Measurements from ENCODE around the gene YAF2. TPM values are rescaled to one million over a fixed set of nuclear protein-coding genes. Genes with fewer than 3 reads are reported as not detected.
A peak's percentile ranks its signal among the peaks of the same experiment; 100 is the strongest.

The YAF2 gene
- total and polyA plus RNA-seq, 2 experiments from 2014 or later = 26.9 to 39.3 TPM

DNA sequence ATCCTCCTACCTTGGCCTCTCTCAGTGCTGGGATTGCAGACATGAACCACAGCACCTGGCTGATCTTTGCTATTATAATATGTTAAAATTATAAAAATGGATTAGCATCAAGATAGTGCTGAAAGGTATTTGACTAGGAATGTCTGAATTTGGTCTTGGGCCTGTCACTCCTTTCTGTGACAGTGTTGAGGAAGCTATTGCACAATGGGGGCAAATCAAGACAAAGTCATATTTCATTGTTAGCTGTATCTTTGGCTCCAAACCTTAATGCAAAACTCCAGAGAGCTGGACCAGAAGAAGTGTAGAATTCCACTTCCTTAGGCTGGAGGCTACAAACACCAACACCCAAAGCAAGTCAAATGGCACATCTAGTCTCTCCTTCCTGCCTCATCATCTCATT lies 45.7 kb upstream of the YAF2 start:
- Histone ChIP-seq H3K4me3 (no peak overlapping the region), H3K36me3 (no peaks in the 10 kb centered on the region), H3K27ac (no peak overlapping the region), H3K27me3 (no peaks in the 10 kb centered on the region), H3K9me3 (ENCODE audit: low read depth) (no peaks in the 10 kb centered on the region), H3K4me1 (ENCODE audit: low read depth) (peaks cover 15% of the 10 kb centered on the region)
- no peak for DNase-seq (ENCODE audit: low read depth in 1 of 2, low spot score in 1 of 2)
- TF ChIP-seq, protein P1, sequence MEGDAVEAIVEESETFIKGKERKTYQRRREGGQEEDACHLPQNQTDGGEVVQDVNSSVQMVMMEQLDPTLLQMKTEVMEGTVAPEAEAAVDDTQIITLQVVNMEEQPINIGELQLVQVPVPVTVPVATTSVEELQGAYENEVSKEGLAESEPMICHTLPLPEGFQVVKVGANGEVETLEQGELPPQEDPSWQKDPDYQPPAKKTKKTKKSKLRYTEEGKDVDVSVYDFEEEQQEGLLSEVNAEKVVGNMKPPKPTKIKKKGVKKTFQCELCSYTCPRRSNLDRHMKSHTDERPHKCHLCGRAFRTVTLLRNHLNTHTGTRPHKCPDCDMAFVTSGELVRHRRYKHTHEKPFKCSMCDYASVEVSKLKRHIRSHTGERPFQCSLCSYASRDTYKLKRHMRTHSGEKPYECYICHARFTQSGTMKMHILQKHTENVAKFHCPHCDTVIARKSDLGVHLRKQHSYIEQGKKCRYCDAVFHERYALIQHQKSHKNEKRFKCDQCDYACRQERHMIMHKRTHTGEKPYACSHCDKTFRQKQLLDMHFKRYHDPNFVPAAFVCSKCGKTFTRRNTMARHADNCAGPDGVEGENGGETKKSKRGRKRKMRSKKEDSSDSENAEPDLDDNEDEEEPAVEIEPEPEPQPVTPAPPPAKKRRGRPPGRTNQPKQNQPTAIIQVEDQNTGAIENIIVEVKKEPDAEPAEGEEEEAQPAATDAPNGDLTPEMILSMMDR (IDR thresholded peaks at IDR 0.05; ENCODE audit: low read depth, low read length) = no peak

DNA sequence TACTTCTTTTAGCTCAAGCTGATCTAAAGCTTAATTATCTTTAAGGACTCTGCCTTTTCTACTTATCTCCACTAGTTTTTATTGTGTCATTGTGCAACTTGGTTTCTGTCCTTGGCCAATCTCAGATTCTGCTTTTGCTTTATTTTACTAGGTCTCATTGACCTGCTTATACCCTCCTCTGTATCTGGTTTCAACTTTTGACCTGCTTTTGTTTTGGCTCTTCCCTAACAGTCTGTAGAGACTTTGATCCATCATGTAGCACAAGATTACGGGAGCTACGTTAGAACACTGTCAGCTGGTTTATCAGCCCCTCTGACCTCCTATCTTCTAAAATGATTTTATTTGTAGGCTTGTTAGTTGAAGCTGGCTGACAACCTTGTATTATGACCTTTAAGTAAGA lies 44.2 kb upstream of the YAF2 start:
- H3K9me3 ChIP-seq (ENCODE audit: low read depth) = no peaks in the 10 kb centered on the region
- H3K36me3 ChIP-seq = no peaks in the 10 kb centered on the region
- peak in 1 of 2 donors; percentile 6 for DNase-seq (ENCODE audit: low read depth in 1 of 2, low spot score in 1 of 2)
- H3K27me3 ChIP-seq = no peaks in the 10 kb centered on the region
- TF ChIP-seq, protein P1 (IDR thresholded peaks at IDR 0.05; ENCODE audit: low read depth, low read length) = no peak
- H3K4me1 ChIP-seq (ENCODE audit: low read depth) = peaks cover 15% of the 10 kb centered on the region
- H3K27ac ChIP-seq = peak overlapping the region; percentile 83
- H3K4me3 ChIP-seq = no peak overlapping the region

DNA sequence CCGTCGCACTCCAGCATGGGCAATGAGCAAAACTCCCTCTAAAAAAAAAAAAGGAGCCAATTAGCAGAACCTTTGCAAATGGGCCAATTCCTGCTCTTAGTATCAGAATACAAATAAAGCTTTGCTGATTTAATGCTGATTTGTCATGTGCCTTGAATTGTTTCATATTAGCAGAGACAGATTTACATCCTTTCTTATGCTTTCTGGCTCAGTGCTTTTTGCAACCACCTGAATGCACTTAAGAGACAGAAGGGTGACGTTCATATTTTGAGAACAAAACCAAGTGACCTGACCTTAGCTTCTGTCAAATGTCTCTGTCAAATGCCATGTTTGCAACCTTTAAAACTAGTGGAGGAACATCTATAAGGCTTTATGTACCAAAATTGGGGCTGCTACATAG lies 43.8 kb upstream of the YAF2 start:
- TF ChIP-seq, protein P1 (IDR thresholded peaks at IDR 0.05; ENCODE audit: low read depth, low read length) = no peak
- Histone ChIP-seq H3K4me1 (ENCODE audit: low read depth) (peaks cover 15% of the 10 kb centered on the region), H3K27me3 (no peaks in the 10 kb centered on the region), H3K9me3 (ENCODE audit: low read depth) (no peaks in the 10 kb centered on the region), H3K36me3 (no peaks in the 10 kb centered on the region), H3K27ac (peak overlapping the region; percentile 83), H3K4me3 (no peak overlapping the region)
- DNase-seq (ENCODE audit: low read depth in 1 of 2, low spot score in 1 of 2) = no peak

DNA sequence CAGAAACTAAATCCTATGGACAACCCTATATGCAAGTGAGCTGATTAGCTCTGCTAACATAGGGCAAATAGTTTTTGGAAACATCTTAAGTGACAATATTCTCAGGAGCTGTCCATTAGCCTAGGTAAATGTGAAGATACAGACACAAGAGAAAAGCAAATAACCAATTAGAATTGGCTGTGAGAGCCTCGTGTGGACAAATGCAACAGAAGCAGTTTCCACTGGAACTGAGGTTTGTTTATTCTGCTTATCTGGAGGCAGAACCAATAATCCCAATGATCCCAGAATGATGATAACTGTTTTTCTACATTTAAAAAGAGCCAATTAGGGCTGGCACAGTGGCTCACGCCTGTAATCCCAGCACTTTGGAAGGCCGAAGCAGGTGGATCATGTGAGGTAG lies 43.2 kb upstream of the YAF2 start:
- TF ChIP-seq, protein P1 (IDR thresholded peaks at IDR 0.05; ENCODE audit: low read depth, low read length) = no peak
- H3K4me3 ChIP-seq = no peak overlapping the region
- no peak overlapping the region for H3K27ac ChIP-seq
- no peaks in the 10 kb centered on the region for H3K9me3 ChIP-seq (ENCODE audit: low read depth)
- H3K36me3 ChIP-seq = no peaks in the 10 kb centered on the region
- peaks cover 17% of the 10 kb centered on the region for H3K4me1 ChIP-seq (ENCODE audit: low read depth)
- DNase-seq (ENCODE audit: low read depth in 1 of 2, low spot score in 1 of 2) = no peak
- H3K27me3 ChIP-seq = no peaks in the 10 kb centered on the region

DNA sequence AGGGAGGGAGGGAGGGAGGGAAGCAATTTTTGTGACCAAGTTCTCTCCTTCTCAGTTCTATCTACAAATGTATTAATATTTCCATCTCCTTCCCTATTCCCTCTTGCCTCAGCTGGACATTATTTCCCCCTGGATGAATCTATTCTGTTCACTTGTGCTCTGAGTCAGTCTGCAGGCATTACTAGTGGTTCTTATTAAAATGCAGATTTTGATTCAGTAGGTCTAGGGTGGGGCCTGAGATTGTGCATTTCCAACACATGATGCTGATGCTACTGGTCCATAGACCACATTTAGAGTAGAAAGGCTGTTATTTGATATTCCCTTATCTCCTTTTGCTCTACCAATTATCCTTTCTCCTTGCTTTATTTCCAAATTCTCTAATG lies 40.1 kb upstream of the YAF2 start:
- no peak for DNase-seq (ENCODE audit: low read depth in 1 of 2, low spot score in 1 of 2)
- peaks cover 17% of the 10 kb centered on the region for H3K4me1 ChIP-seq (ENCODE audit: low read depth)

More for the DNA sequence above, 40.1 kb upstream of the YAF2 start:
- Histone ChIP-seq H3K27me3 (no peaks in the 10 kb centered on the region), H3K27ac (no peak overlapping the region), H3K9me3 (ENCODE audit: low read depth) (no peaks in the 10 kb centered on the region), H3K36me3 (no peaks in the 10 kb centered on the region), H3K4me3 (no peak overlapping the region)
- TF ChIP-seq, protein P1 (IDR thresholded peaks at IDR 0.05; ENCODE audit: low read depth, low read length) = no peak

Data from cardiac muscle cell (in vitro differentiated cells and primary cell).